GM18861 (cell line): ENCODE measurements around the gene DOLK.

ENCODE experiments used
- ATAC-seq: cut with Tn5 transposase; IDR thresholded peaks from one replicate; pipeline ENCODE4 v1.9.1; 2021; ENCODE audit not compliant: unreplicated experiment

DOLK gene

GRCh38 chr9:128936171-128936865, 11.1 kb downstream of the DOLK start:
- ATAC-seq, result no peak

- no peak for ATAC-seq
Measured at GRCh38 chr9:128933731-128934130, 13.7 kb downstream of the DOLK start.

- no peak for ATAC-seq
Measured at GRCh38 chr9:128929560-128929959, 17.8 kb downstream of the DOLK start.

GRCh38 chr9:128928624-128929023, 18.8 kb downstream of the DOLK start:
- ATAC-seq, result no peak

GRCh38 chr9:128927731-128928411, 19.5 kb downstream of the DOLK start:
- ATAC-seq, result no peak

- no peak for ATAC-seq
Measured at GRCh38 chr9:128923493-128923883, 23.9 kb downstream of the DOLK start.

GRCh38 chr9:128921881-128922763, 25.3 kb downstream of the DOLK start:
- ATAC-seq, result no peak

GRCh38 chr9:128920381-128921058, 26.9 kb downstream of the DOLK start, which contains the start of gene PHYHD1:
Gene PHYHD1, plus strand, starts transcription at chr9:128920982. Its CDS starts 1,342 bp downstream, at chr9:128922324.
- ATAC-seq, result no peak

- ATAC-seq, result no peak
Measured at GRCh38 chr9:128919402-128920089, 27.9 kb downstream of the DOLK start.

- no peak for ATAC-seq
Measured at GRCh38 chr9:128918921-128919320, 28.5 kb downstream of the DOLK start.

GRCh38 chr9:128917151-128917849, 30.1 kb downstream of the DOLK start:
- no peak for ATAC-seq

- ATAC-seq, result no peak
Measured at GRCh38 chr9:128916745-128917144, 30.7 kb downstream of the DOLK start.

- no peak for ATAC-seq
Measured at GRCh38 chr9:128916204-128916603, 31.2 kb downstream of the DOLK start.

- no peak for ATAC-seq
Measured at GRCh38 chr9:128913995-128914772, 33.2 kb downstream of the DOLK start.

GRCh38 chr9:128913048-128913900, 34.1 kb downstream of the DOLK start:
- no peak for ATAC-seq

- no peak for ATAC-seq
Measured at GRCh38 chr9:128912270-128912853, 35.0 kb downstream of the DOLK start.

GRCh38 chr9:128911529-128912035, 35.8 kb downstream of the DOLK start:
- no peak for ATAC-seq

- ATAC-seq, result no peak
Measured at GRCh38 chr9:128910906-128911305, 36.5 kb downstream of the DOLK start.
